Right lobe of liver (tissue), 4 donors: ENCODE data around the gene GFER.

Experiments used
- POLR2A ChIP-seq: fragments of 450-650 bp; IDR thresholded peaks from one replicate; pipeline ENCODE4 v1.6.1; 2017; ENCODE audit warnings: antibody characterized with exemption, mild to moderate bottlenecking
- TF ChIP-seq, protein P1 (sequence below), 4 donors: fragments of 200-600 bp in 3 of 4; fragments of 450-650 bp in 1 of 4; IDR thresholded peaks; one replicate each; pipeline versions ENCODE4 v1.5.1 to v1.8.0; 2016 to 2022; ENCODE audit warnings: antibody characterized with exemption in 4 of 4, mild to moderate bottlenecking in 2 of 4
- donor health status: DM: no; HTN: no; CAD: no.
- donor health status: DM: no; HTN: no; CAD: no.
- donor health status: DM: no; HTN: yes; CAD: no.

- no peak for TF ChIP-seq POLR2A
- TF ChIP-seq, protein P1, sequence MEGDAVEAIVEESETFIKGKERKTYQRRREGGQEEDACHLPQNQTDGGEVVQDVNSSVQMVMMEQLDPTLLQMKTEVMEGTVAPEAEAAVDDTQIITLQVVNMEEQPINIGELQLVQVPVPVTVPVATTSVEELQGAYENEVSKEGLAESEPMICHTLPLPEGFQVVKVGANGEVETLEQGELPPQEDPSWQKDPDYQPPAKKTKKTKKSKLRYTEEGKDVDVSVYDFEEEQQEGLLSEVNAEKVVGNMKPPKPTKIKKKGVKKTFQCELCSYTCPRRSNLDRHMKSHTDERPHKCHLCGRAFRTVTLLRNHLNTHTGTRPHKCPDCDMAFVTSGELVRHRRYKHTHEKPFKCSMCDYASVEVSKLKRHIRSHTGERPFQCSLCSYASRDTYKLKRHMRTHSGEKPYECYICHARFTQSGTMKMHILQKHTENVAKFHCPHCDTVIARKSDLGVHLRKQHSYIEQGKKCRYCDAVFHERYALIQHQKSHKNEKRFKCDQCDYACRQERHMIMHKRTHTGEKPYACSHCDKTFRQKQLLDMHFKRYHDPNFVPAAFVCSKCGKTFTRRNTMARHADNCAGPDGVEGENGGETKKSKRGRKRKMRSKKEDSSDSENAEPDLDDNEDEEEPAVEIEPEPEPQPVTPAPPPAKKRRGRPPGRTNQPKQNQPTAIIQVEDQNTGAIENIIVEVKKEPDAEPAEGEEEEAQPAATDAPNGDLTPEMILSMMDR (IDR thresholded peaks at IDR 0.05): no peak
These were observed 7.8 kb upstream of the GFER start for GRCh38 chr16:1976216-1976520.
